ENCODE data around the gene MYH14. TPM values are rescaled to one million over a fixed set of nuclear protein-coding genes. Genes with fewer than 3 reads are reported as not detected.
"Not testable (repeated sequence)": the region's sequence is repeated elsewhere in the genome, so short reads cannot be mapped to it uniquely, and the experiment has no call there.

MYH14 gene
- total RNA-seq, 1 donor from 2014 or later = not detected

- no peak for TF ChIP-seq CTCF (IDR thresholded peaks at IDR 0.05; ENCODE audit: insufficient read depth, low read depth, low read length)
- no peak for TF ChIP-seq EZH2 (IDR thresholded peaks at IDR 0.05; ENCODE audit: insufficient read depth, low read length)
- Mint-ChIP-seq H3K36me3 (ENCODE audit: low read depth, unreplicated experiment) (no peaks in the 10 kb centered on the region), H3K27me3 (ENCODE audit: low read depth, unreplicated experiment) (no peaks in the 10 kb centered on the region), H3K4me3 (ENCODE audit: unreplicated experiment) (no peak overlapping the region), H3K27ac (ENCODE audit: unreplicated experiment) (no peak overlapping the region), H3K4me1 (ENCODE audit: low read depth, unreplicated experiment) (no peaks in the 10 kb centered on the region), H3K9me3 (ENCODE audit: unreplicated experiment) (peaks cover 28% of the 10 kb centered on the region)
- no peak for DNase-seq (ENCODE audit: low read depth)
- H3K27ac ChIP-seq (ENCODE audit: low read depth, low read length) = no peak overlapping the region
- H2AFZ ChIP-seq (ENCODE audit: low read depth, low read length) = no peak overlapping the region
- H3K4me1 ChIP-seq (ENCODE audit: insufficient read depth, low read length) = peaks cover 4% of the 10 kb centered on the region
- no peaks in the 10 kb centered on the region for H4K20me1 ChIP-seq (ENCODE audit: insufficient read depth, low read length)
- H3K9me3 ChIP-seq (ENCODE audit: insufficient read depth, low read depth, low read length) = peaks cover 5% of the 10 kb centered on the region
- H3K4me2 ChIP-seq (ENCODE audit: low read length) = no peak overlapping the region
- H3K36me3 ChIP-seq (ENCODE audit: insufficient read depth, low read length) = no peaks in the 10 kb centered on the region
- no peak overlapping the region for H3K9ac ChIP-seq (ENCODE audit: low read length)
- H3K79me2 ChIP-seq (ENCODE audit: insufficient read depth, low read length) = no peaks in the 10 kb centered on the region
- FAIRE-seq = no peak
- H3K4me3 ChIP-seq (ENCODE audit: insufficient read depth, low read depth, low read length) = no peak overlapping the region
- H3K27me3 ChIP-seq (ENCODE audit: insufficient read depth, low read length) = peaks cover 33% of the 10 kb centered on the region
Observed at GRCh38 chr19:50328873-50329145, 125.4 kb downstream of the MYH14 start.

GRCh38 chr19:50329146-50329925, 125.9 kb downstream of the MYH14 start, which contains the start of gene KCNC3:
Gene KCNC3 (minus strand): TSS chr19:50329377. CDS start chr19:50329082, 295 bp downstream.
- Histone ChIP-seq H3K27me3 (ENCODE audit: insufficient read depth, low read length) (peaks cover 33% of the 10 kb centered on the region), H3K4me3 (ENCODE audit: insufficient read depth, low read depth, low read length) (peak within 1 kb of the TSS; percentile 25), H3K9ac (ENCODE audit: low read length) (no peak within 1 kb of the TSS), H3K36me3 (ENCODE audit: insufficient read depth, low read length) (no peaks in the 10 kb centered on the region), H3K4me2 (ENCODE audit: low read length) (peak within 1 kb of the TSS; percentile 73), H2AFZ (ENCODE audit: low read depth, low read length) (peak within 1 kb of the TSS; percentile 64), H3K27ac (ENCODE audit: low read depth, low read length) (no peak within 1 kb of the TSS), H3K9me3 (ENCODE audit: insufficient read depth, low read depth, low read length) (peaks cover 5% of the 10 kb centered on the region), H3K79me2 (ENCODE audit: insufficient read depth, low read length) (no peaks in the 10 kb centered on the region), H4K20me1 (ENCODE audit: insufficient read depth, low read length) (no peaks in the 10 kb centered on the region), H3K4me1 (ENCODE audit: insufficient read depth, low read length) (peaks cover 8% of the 10 kb centered on the region)
- Mint-ChIP-seq H3K36me3 (ENCODE audit: low read depth, unreplicated experiment) (no peaks in the 10 kb centered on the region), H3K4me3 (ENCODE audit: unreplicated experiment) (no peak within 1 kb of the TSS), H3K27ac (ENCODE audit: unreplicated experiment) (peak within 1 kb of the TSS; percentile 26), H3K9me3 (ENCODE audit: unreplicated experiment) (peaks cover 26% of the 10 kb centered on the region), H3K4me1 (ENCODE audit: low read depth, unreplicated experiment) (no peaks in the 10 kb centered on the region), H3K27me3 (ENCODE audit: low read depth, unreplicated experiment) (no peaks in the 10 kb centered on the region)
- TF ChIP-seq EZH2 (IDR thresholded peaks at IDR 0.05; ENCODE audit: insufficient read depth, low read length) (no peak), CTCF (IDR thresholded peaks at IDR 0.05; ENCODE audit: insufficient read depth, low read depth, low read length) (no peak)
- FAIRE-seq = no peak
- DNase-seq (ENCODE audit: low read depth) = peak; percentile 72

- not testable (repeated sequence) for FAIRE-seq; H3K27ac ChIP-seq (ENCODE audit: low read depth, low read length); H3K4me3 Mint-ChIP-seq (ENCODE audit: unreplicated experiment); H3K36me3 ChIP-seq (ENCODE audit: insufficient read depth, low read length); H4K20me1 ChIP-seq (ENCODE audit: insufficient read depth, low read length); H3K4me1 Mint-ChIP-seq (ENCODE audit: low read depth, unreplicated experiment); H3K79me2 ChIP-seq (ENCODE audit: insufficient read depth, low read length); H3K9ac ChIP-seq (ENCODE audit: low read length); H3K27me3 Mint-ChIP-seq (ENCODE audit: low read depth, unreplicated experiment); H3K4me1 ChIP-seq (ENCODE audit: insufficient read depth, low read length); H3K36me3 Mint-ChIP-seq (ENCODE audit: low read depth, unreplicated experiment); DNase-seq (ENCODE audit: low read depth); H3K9me3 ChIP-seq (ENCODE audit: insufficient read depth, low read depth, low read length)
- peak overlapping the region; percentile 26 for H3K27ac Mint-ChIP-seq (ENCODE audit: unreplicated experiment)
- Histone ChIP-seq H3K4me3 (ENCODE audit: insufficient read depth, low read depth, low read length) (peak overlapping the region; percentile 25), H3K27me3 (ENCODE audit: insufficient read depth, low read length) (peaks cover 33% of the 10 kb centered on the region), H3K4me2 (ENCODE audit: low read length) (peak overlapping the region; percentile 73), H2AFZ (ENCODE audit: low read depth, low read length) (peak overlapping the region; percentile 64)
- H3K9me3 Mint-ChIP-seq (ENCODE audit: unreplicated experiment) = peaks cover 22% of the 10 kb centered on the region
Observed at GRCh38 chr19:50329926-50330294, 126.5 kb downstream of the MYH14 start.
